Gastroesophageal sphincter (tissue), 4 donors: ENCODE data around the gene CTNNBIP1. TPM values are rescaled to one million over a fixed set of nuclear protein-coding genes. Genes with fewer than 3 reads are reported as not detected.

ENCODE experiments used
- ATAC-seq: fragments of 150-250 bp; one replicate; pipeline ENCODE4 v1.9.1; 2016; ENCODE audit warnings: mild to moderate bottlenecking, moderate library complexity
- H3K27ac ChIP-seq, 4 donors: fragments of 200-600 bp; sonication (generic) in 3 of 4; 1 replicate in 3 of 4; 2 replicates in 1 of 4; pipeline ENCODE4 v1.5.1; 2016 to 2019
- H3K27me3 ChIP-seq: fragments of 200-600 bp; sonication (generic); one replicate; pipeline ENCODE4 v1.5.1; 2019
- H3K36me3 ChIP-seq, 2 donors: fragments of 200-600 bp; sonication (generic); one replicate each; pipeline ENCODE4 v1.5.1; 2019; ENCODE audit warnings: control low read depth in 1 of 2
- H3K4me1 ChIP-seq, 3 donors: fragments of 200-600 bp; sonication (generic); 1 replicate in 2 of 3; 2 replicates in 1 of 3; pipeline ENCODE4 v1.5.1; 2016 to 2019; ENCODE audit warnings: control low read depth in 2 of 3
- H3K4me3 ChIP-seq, 2 donors: fragments of 200-600 bp; sonication (generic); one replicate each; pipeline ENCODE4 v1.5.1; 2019; ENCODE audit warnings: mild to moderate bottlenecking in 1 of 2, moderate library complexity in 1 of 2
- H3K9me3 ChIP-seq, 3 donors: fragments of 200-600 bp; sonication (generic); one replicate each; pipeline ENCODE4 v1.5.1; 2017 to 2019; ENCODE audit warnings: control low read depth in 2 of 3
- CTCF ChIP-seq, 4 experiments: fragments of 200-600 bp in 2 of 4; fragments of 450-650 bp in 2 of 4; sonication (generic) in 1 of 4; IDR thresholded peaks; one replicate each; pipeline ENCODE4 v1.5.1; 2017 to 2019; ENCODE audit warnings: antibody characterized with exemption in 4 of 4, mild to moderate bottlenecking in 2 of 4, moderate library complexity in 2 of 4
- EP300 ChIP-seq: sonication (generic); formaldehyde crosslinking; IDR thresholded peaks from one replicate; pipeline ENCODE4 v1.6.1; 2017; ENCODE audit warnings: antibody characterized with exemption, mild to moderate bottlenecking
- POLR2A ChIP-seq, 2 donors: fragments of 450-650 bp; IDR thresholded peaks; one replicate each; pipeline ENCODE4 v1.6.1; 2017; ENCODE audit warnings: antibody characterized with exemption in 2 of 2, mild to moderate bottlenecking in 2 of 2, moderate library complexity in 1 of 2
- POLR2AphosphoS5 ChIP-seq: sonication (generic); formaldehyde crosslinking; IDR thresholded peaks from one replicate; pipeline ENCODE4 v1.6.1; 2017; ENCODE audit warnings: antibody characterized with exemption
- WGBS, 2 donors: methylation state at CpG; one replicate each; pipeline ENCODE4 v1.1.5; 2018; ENCODE audit warnings: low coverage in 1 of 2; 5-methylcytosine and 5-hydroxymethylcytosine counted together
- total RNA-seq, 4 donors: library from RNA; depleted of rRNA; stranded (reverse); fragments of >200 nt; gene quantifications; one replicate each; pipeline ENCODE4 v1.1.0, GENCODE V29; 2016

The CTNNBIP1 gene
- total RNA-seq, 4 donors from 2014 or later: 13.7 to 27.6 (median 21.0) TPM

GRCh38 chr1:9835758-9836631 is 74.1 kb downstream of the CTNNBIP1 start:
- H3K9me3 ChIP-seq: no peaks in the 10 kb centered on the region
- peaks cover 0 to 19% (median 8%) of the 10 kb centered on the region in 3 donors for H3K4me1 ChIP-seq
- 9 to 18% methylated on average over 3 to 4 of the region's 15 CpGs for WGBS, 2 donors
- peak; percentile 68 for ATAC-seq
- peak overlapping the region in 3 of 4 donors; percentile 29 to 59 (median 51) for H3K27ac ChIP-seq
- H3K27me3 ChIP-seq: no peaks in the 10 kb centered on the region
- no peak overlapping the region for H3K4me3 ChIP-seq
- no peak for TF ChIP-seq CTCF (IDR thresholded peaks at IDR 0.05)
- TF ChIP-seq EP300: no peak
- no peak for TF ChIP-seq POLR2A (IDR thresholded peaks at IDR 0.05)
- TF ChIP-seq POLR2AphosphoS5: no peak
- no peaks in the 10 kb centered on the region for H3K36me3 ChIP-seq

GRCh38 chr1:9835404-9835757 is 74.7 kb downstream of the CTNNBIP1 start:
- no peak for TF ChIP-seq CTCF (IDR thresholded peaks at IDR 0.05)
- TF ChIP-seq EP300: no peak
- TF ChIP-seq POLR2A (IDR thresholded peaks at IDR 0.05): no peak
- no peak for TF ChIP-seq POLR2AphosphoS5
- Histone ChIP-seq H3K9me3 (no peaks in the 10 kb centered on the region), H3K27ac (peak overlapping the region in 2 of 4 donors; percentile 51 to 59), H3K4me3 (no peak overlapping the region), H3K36me3 (no peaks in the 10 kb centered on the region), H3K4me1 (peaks cover 0 to 19% (median 8%) of the 10 kb centered on the region in 3 donors), H3K27me3 (no peaks in the 10 kb centered on the region)
- no peak for ATAC-seq
- no CpG with 5 or more reads among the region's 9 CpGs for WGBS, 2 donors

GRCh38 chr1:9833632-9834031 is 76.4 kb downstream of the CTNNBIP1 start:
- no peaks in the 10 kb centered on the region for H3K9me3 ChIP-seq
- no peaks in the 10 kb centered on the region for H3K27me3 ChIP-seq
- no peak overlapping the region for H3K4me3 ChIP-seq
- H3K36me3 ChIP-seq: no peaks in the 10 kb centered on the region
- 86 to 100% methylated on average over 1 to 3 of the region's 3 CpGs for WGBS, 2 donors
- ATAC-seq: no peak
- TF ChIP-seq POLR2AphosphoS5 (no peak), EP300 (no peak)
- H3K4me1 ChIP-seq: peaks cover 0 to 19% (median 8%) of the 10 kb centered on the region in 3 donors
- H3K27ac ChIP-seq: no peak overlapping the region

GRCh38 chr1:9827558-9828185 is 82.4 kb downstream of the CTNNBIP1 start:
- H3K27ac ChIP-seq: no peak overlapping the region
- no peaks in the 10 kb centered on the region for H3K27me3 ChIP-seq
- no peak for TF ChIP-seq POLR2A (IDR thresholded peaks at IDR 0.05)
- H3K4me1 ChIP-seq: peaks cover 0 to 24% (median 12%) of the 10 kb centered on the region in 3 donors
- whole genome bisulfite sequencing, 2 donors: 73 to 86% methylated on average over 13 to 18 of the region's 24 CpGs
- ATAC-seq: no peak
- no peaks in the 10 kb centered on the region for H3K9me3 ChIP-seq
- no peaks in the 10 kb centered on the region for H3K36me3 ChIP-seq
- no peak overlapping the region for H3K4me3 ChIP-seq

- TF ChIP-seq CTCF (IDR thresholded peaks at IDR 0.05): no peak
- TF ChIP-seq EP300: no peak
- TF ChIP-seq POLR2AphosphoS5: no peak
- no peak for TF ChIP-seq POLR2A (IDR thresholded peaks at IDR 0.05)
- ATAC-seq: no peak
- no peaks in the 10 kb centered on the region for H3K36me3 ChIP-seq
- no peak overlapping the region for H3K4me3 ChIP-seq
- no peaks in the 10 kb centered on the region for H3K27me3 ChIP-seq
- no peaks in the 10 kb centered on the region for H3K9me3 ChIP-seq
- peaks cover 0 to 34% (median 12%) of the 10 kb centered on the region in 3 donors for H3K4me1 ChIP-seq
- H3K27ac ChIP-seq: peak overlapping the region in 3 of 4 donors; percentile 96 to 97 (median 97)
- WGBS, 2 donors: 79% methylated on average over 2 of the region's 3 CpGs; no CpG with 5 or more reads in 1 of the 2 donors
Observed at GRCh38 chr1:9826616-9827015, 83.5 kb downstream of the CTNNBIP1 start.
